MM.1S (cell line): ENCODE results near the gene CES4A.

ENCODE experiments used
- DNase-seq: peaks from one replicate; pipeline ENCODE4 v3.0.0-alpha.2; 2015
- H2AFZ ChIP-seq: fragments of 300-600 bp; sonication (generic); 2 replicates; pipeline ENCODE4 v1.6.0; 2016; ENCODE audit warnings: antibody characterized with exemption, low read length
- H3F3A ChIP-seq: fragments of 300-600 bp; sonication (generic); 2 replicates; pipeline ENCODE4 v1.6.1; 2016; ENCODE audit warnings: mild to moderate bottlenecking, antibody characterized with exemption, low read length, moderate library complexity, mixed read lengths; ENCODE audit not compliant: insufficient read depth
- H3K27ac ChIP-seq: fragments of 300-600 bp; sonication (generic); 2 replicates; pipeline ENCODE4 v1.5.1; 2016; ENCODE audit warnings: mild to moderate bottlenecking, low read length
- H3K27me3 ChIP-seq: fragments of 300-600 bp; sonication (generic); replicated peaks from 2 replicates; pipeline ENCODE4 v1.6.0; 2016; ENCODE audit warnings: low read length; ENCODE audit not compliant: insufficient read depth
- H3K36me3 ChIP-seq: fragments of 300-600 bp; sonication (generic); replicated peaks from 2 replicates; pipeline ENCODE4 v1.6.1; 2016; ENCODE audit warnings: mild to moderate bottlenecking, low read length, mixed read lengths; ENCODE audit not compliant: insufficient read depth
- H3K4me1 ChIP-seq: fragments of 300-600 bp; sonication (generic); 2 replicates; pipeline ENCODE4 v1.6.1; 2016; ENCODE audit warnings: low read length, mixed read lengths
- H3K4me2 ChIP-seq: fragments of 300-600 bp; sonication (generic); 2 replicates; pipeline ENCODE4 v1.6.0; 2016; ENCODE audit warnings: low read depth, low read length
- H3K4me3 ChIP-seq: fragments of 300-600 bp; sonication (generic); 2 replicates; pipeline ENCODE4 v1.5.1; 2016; ENCODE audit warnings: low read length, mixed read lengths
- H3K79me2 ChIP-seq: fragments of 300-600 bp; sonication (generic); 2 replicates; pipeline ENCODE4 v1.6.1; 2016; ENCODE audit warnings: mixed run types, low read length, mixed read lengths
- H3K9ac ChIP-seq: fragments of 300-600 bp; sonication (generic); 2 replicates; pipeline ENCODE4 v1.6.1; 2016; ENCODE audit warnings: low read length, mixed read lengths
- H3K9me2 ChIP-seq: fragments of 300-600 bp; sonication (generic); replicated peaks from 2 replicates; pipeline ENCODE4 v1.6.1; 2016; ENCODE audit warnings: mild to moderate bottlenecking, low read length, mixed read lengths; ENCODE audit not compliant: insufficient read depth
- H3K9me3 ChIP-seq: fragments of 300-600 bp; sonication (generic); replicated peaks from 2 replicates; pipeline ENCODE4 v1.6.1; 2016; ENCODE audit warnings: mild to moderate bottlenecking, low read length, mixed read lengths; ENCODE audit not compliant: insufficient read depth
- H4K20me1 ChIP-seq: fragments of 300-600 bp; sonication (generic); 2 replicates; pipeline ENCODE4 v1.6.1; 2016; ENCODE audit warnings: mild to moderate bottlenecking, low read length, moderate library complexity, mixed read lengths; ENCODE audit not compliant: insufficient read depth
- EZH2 ChIP-seq: fragments of 300-600 bp; sonication (generic); optimal IDR thresholded peaks from 2 replicates; pipeline ENCODE3; 2017; ENCODE audit warnings: low read depth, mild to moderate bottlenecking, antibody characterized with exemption, low read length, mixed read lengths
- EZH2phosphoT487 ChIP-seq: fragments of 300-600 bp; sonication (generic); IDR thresholded peaks from 2 replicates; pipeline ENCODE4 v1.6.1; 2018; ENCODE audit warnings: antibody characterized with exemption, low read length
- TF ChIP-seq, protein P1 (sequence below): fragments of 300-600 bp; sonication (generic); IDR thresholded peaks from 2 replicates; pipeline ENCODE4 v1.5.1; 2016; ENCODE audit warnings: antibody characterized with exemption, low read length, mixed read lengths

CES4A gene

DNA sequence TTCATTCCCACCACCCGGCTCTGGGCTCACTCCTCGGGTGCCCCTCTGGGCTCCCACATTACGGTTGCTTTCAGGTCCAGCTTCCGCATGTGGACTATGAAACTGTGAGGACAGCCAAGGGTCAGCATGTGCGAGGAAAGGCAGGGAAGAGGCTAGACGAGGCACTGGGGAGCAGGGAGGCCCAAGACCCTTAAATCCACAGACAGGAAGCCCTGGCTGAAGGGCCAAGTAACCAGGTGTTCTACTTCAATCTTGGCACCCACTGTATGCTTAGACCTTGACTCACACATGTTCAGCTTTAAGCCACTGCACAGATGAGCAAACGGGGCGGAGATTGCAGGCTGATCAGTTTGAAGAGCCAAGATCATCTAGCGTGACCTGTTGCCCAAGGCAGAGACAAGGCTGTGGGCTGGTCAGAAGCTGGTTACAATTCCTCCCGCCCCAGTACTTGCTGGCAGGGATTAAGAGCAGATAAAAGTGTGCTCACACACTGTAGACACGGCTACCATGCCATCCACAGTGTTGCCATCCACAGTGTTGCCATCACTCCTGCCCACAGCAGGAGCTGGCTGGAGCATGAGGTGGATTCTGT is at the start of gene CES4A:
TSS of gene CES4A (plus strand) at position 393 of the 592 bp plus-strand sequence. CDS start at position 577, 184 bp downstream.
- H3K36me3 ChIP-seq = no peaks in the 10 kb centered on the region
- TF ChIP-seq EZH2 (no peak), EZH2phosphoT487 (no peak)
- TF ChIP-seq, protein P1, sequence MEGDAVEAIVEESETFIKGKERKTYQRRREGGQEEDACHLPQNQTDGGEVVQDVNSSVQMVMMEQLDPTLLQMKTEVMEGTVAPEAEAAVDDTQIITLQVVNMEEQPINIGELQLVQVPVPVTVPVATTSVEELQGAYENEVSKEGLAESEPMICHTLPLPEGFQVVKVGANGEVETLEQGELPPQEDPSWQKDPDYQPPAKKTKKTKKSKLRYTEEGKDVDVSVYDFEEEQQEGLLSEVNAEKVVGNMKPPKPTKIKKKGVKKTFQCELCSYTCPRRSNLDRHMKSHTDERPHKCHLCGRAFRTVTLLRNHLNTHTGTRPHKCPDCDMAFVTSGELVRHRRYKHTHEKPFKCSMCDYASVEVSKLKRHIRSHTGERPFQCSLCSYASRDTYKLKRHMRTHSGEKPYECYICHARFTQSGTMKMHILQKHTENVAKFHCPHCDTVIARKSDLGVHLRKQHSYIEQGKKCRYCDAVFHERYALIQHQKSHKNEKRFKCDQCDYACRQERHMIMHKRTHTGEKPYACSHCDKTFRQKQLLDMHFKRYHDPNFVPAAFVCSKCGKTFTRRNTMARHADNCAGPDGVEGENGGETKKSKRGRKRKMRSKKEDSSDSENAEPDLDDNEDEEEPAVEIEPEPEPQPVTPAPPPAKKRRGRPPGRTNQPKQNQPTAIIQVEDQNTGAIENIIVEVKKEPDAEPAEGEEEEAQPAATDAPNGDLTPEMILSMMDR = no peak
- H3K27me3 ChIP-seq = no peaks in the 10 kb centered on the region
- H3K27ac ChIP-seq = no peak within 1 kb of the TSS
- no peaks in the 10 kb centered on the region for H3K79me2 ChIP-seq
- no peak within 1 kb of the TSS for H2AFZ ChIP-seq
- H3K4me2 ChIP-seq = no peak within 1 kb of the TSS
- no peak within 1 kb of the TSS for H3K4me3 ChIP-seq
- no peaks in the 10 kb centered on the region for H3F3A ChIP-seq
- no peak within 1 kb of the TSS for H3K9ac ChIP-seq
- H3K9me3 ChIP-seq = no peaks in the 10 kb centered on the region
- H4K20me1 ChIP-seq = no peaks in the 10 kb centered on the region
- DNase-seq = no peak
- no peaks in the 10 kb centered on the region for H3K9me2 ChIP-seq
- H3K4me1 ChIP-seq = no peaks in the 10 kb centered on the region

DNA sequence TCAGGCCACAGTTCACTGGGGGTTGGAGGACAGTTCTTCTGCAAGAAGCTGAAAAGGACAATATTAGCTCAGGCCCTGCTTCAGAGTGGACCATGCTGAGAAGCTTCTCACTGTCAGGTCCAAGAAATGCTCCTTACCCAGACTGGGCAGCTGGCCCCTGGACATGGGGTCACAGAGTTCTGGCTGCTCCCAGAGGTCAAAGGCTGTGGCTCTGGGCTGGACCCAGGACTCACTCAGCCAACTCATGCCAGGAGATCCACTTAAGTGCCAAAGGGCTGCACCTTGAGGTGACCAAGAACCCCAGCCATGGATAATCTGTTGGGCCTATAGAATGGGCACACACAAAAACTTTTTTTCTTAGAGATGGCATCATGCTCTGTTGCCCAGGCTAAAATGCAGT is 49.0 kb upstream of the CES4A start:
- TF ChIP-seq, protein P1 = no peak
- TF ChIP-seq EZH2 (no peak), EZH2phosphoT487 (no peak)
- no peaks in the 10 kb centered on the region for H3K9me3 ChIP-seq
- H3F3A ChIP-seq = no peaks in the 10 kb centered on the region
- no peaks in the 10 kb centered on the region for H3K27me3 ChIP-seq
- no peak overlapping the region for H3K9ac ChIP-seq
- no peak overlapping the region for H3K27ac ChIP-seq
- H4K20me1 ChIP-seq = no peaks in the 10 kb centered on the region
- peaks cover 21% of the 10 kb centered on the region for H3K79me2 ChIP-seq
- H3K36me3 ChIP-seq = no peaks in the 10 kb centered on the region
- DNase-seq = no peak
- no peak overlapping the region for H2AFZ ChIP-seq
- H3K4me1 ChIP-seq = no peaks in the 10 kb centered on the region
- H3K4me2 ChIP-seq = no peak overlapping the region
- no peak overlapping the region for H3K4me3 ChIP-seq
- H3K9me2 ChIP-seq = no peaks in the 10 kb centered on the region

DNA sequence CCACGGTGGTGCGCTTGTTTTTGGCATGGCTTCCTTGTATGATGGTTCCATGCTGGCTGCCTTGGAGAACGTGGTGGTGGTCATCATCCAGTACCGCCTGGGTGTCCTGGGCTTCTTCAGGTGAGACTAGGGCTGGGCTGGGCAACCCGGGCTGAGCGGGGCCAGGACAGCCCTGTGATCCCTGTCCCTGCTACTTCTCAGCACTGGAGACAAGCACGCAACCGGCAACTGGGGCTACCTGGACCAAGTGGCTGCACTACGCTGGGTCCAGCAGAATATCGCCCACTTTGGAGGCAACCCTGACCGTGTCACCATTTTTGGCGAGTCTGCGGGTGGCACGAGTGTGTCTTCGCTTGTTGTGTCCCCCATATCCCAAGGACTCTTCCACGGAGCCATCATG is 48.2 kb upstream of the CES4A start:
- H3K79me2 ChIP-seq = peaks cover 13% of the 10 kb centered on the region
- no peaks in the 10 kb centered on the region for H3K9me2 ChIP-seq
- no peak overlapping the region for H3K4me3 ChIP-seq
- no peaks in the 10 kb centered on the region for H3K4me1 ChIP-seq
- no peaks in the 10 kb centered on the region for H3F3A ChIP-seq
- no peak overlapping the region for H3K9ac ChIP-seq
- H3K27ac ChIP-seq = no peak overlapping the region
- H3K9me3 ChIP-seq = no peaks in the 10 kb centered on the region
- H3K27me3 ChIP-seq = no peaks in the 10 kb centered on the region
- H3K36me3 ChIP-seq = no peaks in the 10 kb centered on the region
- no peak overlapping the region for H2AFZ ChIP-seq
- no peak overlapping the region for H3K4me2 ChIP-seq
- no peaks in the 10 kb centered on the region for H4K20me1 ChIP-seq
- no peak for DNase-seq
- TF ChIP-seq, protein P1 = no peak
- TF ChIP-seq EZH2 (no peak), EZH2phosphoT487 (no peak)
